Ovary (tissue), 9 donors: ENCODE measurements around the gene OVOL1. TPM values are rescaled to one million over a fixed set of nuclear protein-coding genes. Genes with fewer than 3 reads are reported as not detected.
"Not testable (repeated sequence)": the region's sequence is repeated elsewhere in the genome, so short reads cannot be mapped to it uniquely, and the experiment has no call there.

Experiments used
- DNase-seq, 5 donors: peaks; one replicate each; pipeline ENCODE4 v3.0.0-alpha.2; 2019 to 2020
- H3K27ac ChIP-seq, 2 donors: fragments of 200-600 bp; one replicate each; pipeline versions ENCODE4 v1.5.1 to v1.8.0; 2019 to 2022
- H3K27me3 ChIP-seq: fragments of 200-600 bp; one replicate; pipeline ENCODE4 v1.8.0; 2022
- H3K36me3 ChIP-seq: fragments of 200-600 bp; sonication (generic); one replicate; pipeline ENCODE4 v1.5.1; 2019
- H3K4me1 ChIP-seq: one replicate; pipeline ENCODE4 v1.8.1; 2013; ENCODE audit warnings: mild to moderate bottlenecking, moderate library complexity; ENCODE audit not compliant: insufficient read depth
- H3K4me3 ChIP-seq: fragments of 200-600 bp; sonication (generic); one replicate; pipeline ENCODE4 v1.5.1; 2017
- H3K9me3 ChIP-seq, 2 donors: fragments of 200-600 bp in 1 of 2; sonication (generic) in 1 of 2; one replicate each; pipeline versions ENCODE4 v1.5.1 to v1.8.1; 2013 to 2019; ENCODE audit warnings: mild to moderate bottlenecking in 1 of 2, moderate library complexity in 1 of 2
- EP300 ChIP-seq: sonication (generic); formaldehyde crosslinking; IDR thresholded peaks from one replicate; pipeline ENCODE4 v1.6.1; 2017; ENCODE audit warnings: antibody characterized with exemption
- POLR2A ChIP-seq: fragments of 450-650 bp; IDR thresholded peaks from one replicate; pipeline ENCODE4 v1.6.1; 2017; ENCODE audit warnings: antibody characterized with exemption, mild to moderate bottlenecking, moderate library complexity
- WGBS, 3 donors: extraction: QIAGEN DNeasy Blood & Tissue Kit in 1 of 3; methylation state at CpG; one replicate each; pipeline versions ENCODE4 v1.1.5 to v1.1.7; 2013 to 2017; 5-methylcytosine and 5-hydroxymethylcytosine counted together
- intact Hi-C, 4 donors: fragments of 100-400 bp; cut with DNase I; formaldehyde crosslinking; loops; one replicate each; pipeline versions ENCODE4 v1.11.0 to v1.15.1; 2022 to 2023
- polyA plus RNA-seq, 2 donors: library from polyadenylated mRNA; stranded (reverse); fragments of 200-250 nt in 1 of 2; fragments of 350-450 nt in 1 of 2; fragmentation: Illumina TruSeq in 1 of 2; extraction: RNeasy Lipid Tissue Mini Kit (QIAGEN cat#74804) in 1 of 2; gene quantifications; one replicate each; pipeline ENCODE4 v1.2.3, GENCODE V29; 2013 to 2014
- total RNA-seq, 7 donors: library from RNA; depleted of rRNA in 2 of 7; stranded (reverse); fragments of >200 nt in 2 of 7; fragmentation: NEBNext Ultra II Directional in 3 of 7; extraction: Animal tissue kit (Norgen Biotek cat#: 25700) in 3 of 7; gene quantifications; one replicate each; pipeline versions ENCODE4 v1.1.0 to v1.2.4, GENCODE V29; 2016 to 2023
- TF ChIP-seq, protein P1 (sequence below), 3 donors: fragments of 450-650 bp in 2 of 3; fragments of 200-600 bp in 1 of 3; IDR thresholded peaks; one replicate each; pipeline versions ENCODE4 v1.5.1 to v1.8.0; 2016 to 2022; ENCODE audit warnings: antibody characterized with exemption in 3 of 3, mild to moderate bottlenecking in 1 of 3
- donor health status: DM: no; HTN: no; CAD: no; lungs with moderate emphysema.
- donor health status: DM: no; HTN: no; CAD: no.
- donor health status: Bipolar disorder and iron deficiency.
- donor health status: DM: yes; HTN: yes; CAD: no.
- donor health status: DM: no; HTN: no; CAD: no.
- donor health status: DM: yes; HTN: yes; CAD: no.

The OVOL1 gene
- total and polyA plus RNA-seq, 9 donors, result 0.24 to 3.6 (median 0.31) TPM; not detected in 6

DNA sequence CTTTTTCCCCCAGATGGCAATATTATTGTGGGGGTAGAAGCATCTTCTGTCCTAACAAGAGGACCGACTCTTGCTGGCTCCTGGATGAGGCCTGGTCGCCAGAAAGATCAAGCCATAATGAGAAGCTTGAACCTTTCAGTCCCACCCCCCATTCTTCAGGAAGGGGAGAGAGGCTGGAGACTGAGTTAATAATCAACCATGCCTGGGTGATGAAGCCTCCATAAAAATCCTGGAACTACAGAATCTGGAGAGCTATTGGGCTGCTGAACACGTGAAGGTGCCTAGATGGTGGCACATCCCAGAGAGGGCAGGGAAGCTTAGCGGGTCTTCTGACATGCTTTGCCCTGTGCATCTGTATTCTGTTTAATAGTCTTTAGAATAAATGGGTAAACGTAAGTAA lies 22.4 kb upstream of the OVOL1 start:
- no peak for TF ChIP-seq EP300
- no peak for TF ChIP-seq POLR2A
- TF ChIP-seq, protein P1, sequence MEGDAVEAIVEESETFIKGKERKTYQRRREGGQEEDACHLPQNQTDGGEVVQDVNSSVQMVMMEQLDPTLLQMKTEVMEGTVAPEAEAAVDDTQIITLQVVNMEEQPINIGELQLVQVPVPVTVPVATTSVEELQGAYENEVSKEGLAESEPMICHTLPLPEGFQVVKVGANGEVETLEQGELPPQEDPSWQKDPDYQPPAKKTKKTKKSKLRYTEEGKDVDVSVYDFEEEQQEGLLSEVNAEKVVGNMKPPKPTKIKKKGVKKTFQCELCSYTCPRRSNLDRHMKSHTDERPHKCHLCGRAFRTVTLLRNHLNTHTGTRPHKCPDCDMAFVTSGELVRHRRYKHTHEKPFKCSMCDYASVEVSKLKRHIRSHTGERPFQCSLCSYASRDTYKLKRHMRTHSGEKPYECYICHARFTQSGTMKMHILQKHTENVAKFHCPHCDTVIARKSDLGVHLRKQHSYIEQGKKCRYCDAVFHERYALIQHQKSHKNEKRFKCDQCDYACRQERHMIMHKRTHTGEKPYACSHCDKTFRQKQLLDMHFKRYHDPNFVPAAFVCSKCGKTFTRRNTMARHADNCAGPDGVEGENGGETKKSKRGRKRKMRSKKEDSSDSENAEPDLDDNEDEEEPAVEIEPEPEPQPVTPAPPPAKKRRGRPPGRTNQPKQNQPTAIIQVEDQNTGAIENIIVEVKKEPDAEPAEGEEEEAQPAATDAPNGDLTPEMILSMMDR (IDR thresholded peaks at IDR 0.05), result no peak
- intact Hi-C loops, result no loop called here
- no peaks in the 10 kb centered on the region for H3K27me3 ChIP-seq
- H3K4me1 ChIP-seq, result no peaks in the 10 kb centered on the region
- no peaks in the 10 kb centered on the region for H3K36me3 ChIP-seq
- WGBS, 3 donors, result 78 to 79% (median 78%) methylated on average over 5 of the region's 5 CpGs
- H3K9me3 ChIP-seq, result no peaks in the 10 kb centered on the region
- no peak overlapping the region for H3K4me3 ChIP-seq
- no peak overlapping the region for H3K27ac ChIP-seq
- no peak for DNase-seq

DNA sequence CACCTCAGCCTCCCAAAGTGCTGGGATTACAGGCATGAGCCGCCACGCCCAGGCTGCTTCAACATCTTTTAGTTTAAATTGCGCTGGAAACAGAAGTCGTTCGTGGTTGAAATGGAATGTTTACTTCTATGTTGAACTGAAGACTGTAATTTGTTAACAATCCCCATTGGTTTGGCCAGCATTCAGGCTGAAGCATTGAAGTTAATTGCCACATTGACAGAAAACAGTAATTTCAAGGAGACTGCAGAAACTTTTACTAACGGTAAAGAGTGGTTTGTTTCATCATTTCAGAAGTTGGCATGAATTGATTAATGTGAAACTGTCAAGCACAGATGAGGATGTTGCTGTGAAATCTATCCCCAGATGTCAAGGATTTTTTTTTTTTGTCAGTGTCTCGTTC lies 20.3 kb upstream of the OVOL1 start:
- Histone ChIP-seq H3K9me3 (no peaks in the 10 kb centered on the region), H3K27ac (no peak overlapping the region), H3K27me3 (no peaks in the 10 kb centered on the region), H3K4me1 (no peaks in the 10 kb centered on the region), H3K36me3 (no peaks in the 10 kb centered on the region), H3K4me3 (no peak overlapping the region)
- intact Hi-C loops, result no loop called here
- no peak for DNase-seq
- 37 to 46% (median 44%) methylated on average over 7 of the region's 7 CpGs for WGBS, 3 donors
- TF ChIP-seq EP300 (no peak), POLR2A (no peak)
- TF ChIP-seq, protein P1 (IDR thresholded peaks at IDR 0.05), result no peak

GRCh38 chr11:65767406-65767805 lies 19.5 kb upstream of the OVOL1 start:
- no peak overlapping the region for H3K4me3 ChIP-seq
- H3K27me3 ChIP-seq, result no peaks in the 10 kb centered on the region
- no peak overlapping the region for H3K27ac ChIP-seq
- no peak for TF ChIP-seq EP300
- no peak for TF ChIP-seq POLR2A
- TF ChIP-seq, protein P1 (IDR thresholded peaks at IDR 0.05), result no peak
- no peak for DNase-seq
- 37 to 41% (median 40%) methylated on average over 10 of the region's 10 CpGs for WGBS, 3 donors
- no peaks in the 10 kb centered on the region for H3K9me3 ChIP-seq
- H3K36me3 ChIP-seq, result no peaks in the 10 kb centered on the region
- no peaks in the 10 kb centered on the region for H3K4me1 ChIP-seq
- intact Hi-C loops, result no loop called here

DNA sequence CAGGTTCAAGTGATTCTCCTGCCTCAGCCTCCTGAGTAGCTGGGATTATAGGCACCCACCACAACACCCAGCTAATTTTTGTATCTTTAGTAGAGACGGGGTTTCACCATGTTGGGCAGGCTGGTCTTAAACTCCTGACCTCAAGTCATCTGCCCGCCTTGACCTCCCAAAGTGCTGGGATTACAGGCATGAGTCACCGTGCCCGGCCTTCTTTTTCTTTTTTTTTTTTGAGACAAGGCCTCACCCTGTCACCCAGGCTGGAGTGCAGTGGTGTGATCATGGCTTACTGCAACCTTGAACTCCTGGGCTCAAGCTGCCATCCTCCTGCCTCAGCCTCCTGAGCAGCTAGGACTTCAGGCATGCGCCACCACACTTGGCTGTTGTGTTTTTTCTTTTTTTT lies 19.1 kb upstream of the OVOL1 start:
- H3K36me3 ChIP-seq, H3K27ac ChIP-seq, DNase-seq, H3K4me1 ChIP-seq, H3K4me3 ChIP-seq, H3K9me3 ChIP-seq, H3K27me3 ChIP-seq: not testable (repeated sequence)
- WGBS, 3 donors, result 81 to 86% (median 82%) methylated on average over 5 of the region's 5 CpGs
- intact Hi-C loops, result loop anchor here in 1 of 4 donors (2.0 kb wide), 1 partner anchor 149 kb away; no protein-coding TSS in a partner anchor

GRCh38 chr11:65770951-65771567 lies 15.8 kb upstream of the OVOL1 start:
- DNase-seq, result no peak
- Histone ChIP-seq H3K4me1 (no peaks in the 10 kb centered on the region), H3K36me3 (no peaks in the 10 kb centered on the region), H3K4me3 (no peak overlapping the region), H3K9me3 (no peaks in the 10 kb centered on the region), H3K27ac (no peak overlapping the region), H3K27me3 (no peaks in the 10 kb centered on the region)
- intact Hi-C loops, result no loop called here
- 81 to 85% (median 83%) methylated on average over 12 of the region's 12 CpGs for WGBS, 3 donors
- TF ChIP-seq EP300 (no peak), POLR2A (no peak)
- TF ChIP-seq, protein P1 (IDR thresholded peaks at IDR 0.05), result no peak
